ENCODE results near the gene LRRC4C. TPM values are rescaled to one million over a fixed set of nuclear protein-coding genes. Genes with fewer than 3 reads are reported as not detected.

The LRRC4C gene
- total RNA-seq, 1 experiment from 2014 or later, result not detected

DNA sequence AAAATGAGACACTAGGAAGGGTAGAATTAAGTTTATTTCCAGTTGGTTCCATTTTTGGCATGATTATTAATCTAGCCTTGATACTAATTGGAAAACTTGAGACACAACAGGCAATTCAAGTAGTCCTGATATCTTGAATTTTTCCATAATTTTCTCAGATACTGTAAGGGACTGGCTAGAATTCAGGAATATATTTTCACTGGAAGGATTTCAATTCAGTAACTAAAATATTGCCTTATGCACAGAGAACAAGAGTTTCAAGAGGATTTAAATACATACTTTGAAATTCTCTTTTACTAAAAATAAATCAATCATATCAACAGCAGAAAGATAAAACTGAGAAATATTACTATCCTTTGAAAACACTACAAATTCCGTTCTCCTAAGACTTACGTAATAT is 632.9 kb downstream of the LRRC4C start:
- Mint-ChIP-seq H3K4me3 (ENCODE audit: low read depth, unreplicated experiment) (no peak overlapping the region), H3K4me1 (ENCODE audit: low read depth, unreplicated experiment) (no peaks in the 10 kb centered on the region), H3K27ac (ENCODE audit: unreplicated experiment) (no peak overlapping the region), H3K27me3 (ENCODE audit: unreplicated experiment) (no peaks in the 10 kb centered on the region), H3K9me3 (ENCODE audit: low read depth, unreplicated experiment) (peaks cover 13% of the 10 kb centered on the region), H3K36me3 (ENCODE audit: insufficient read depth, unreplicated experiment) (no peaks in the 10 kb centered on the region)
- no peak for DNase-seq
- no TSS peak for BruUV-seq (replicated peaks)
- no peak for TF ChIP-seq CTCF (IDR thresholded peaks at IDR 0.05; ENCODE audit: unreplicated experiment)
- CTCF ChIA-PET, result no interaction called here
- intact Hi-C loops (cut with micrococcal nuclease; ENCODE audit: unreplicated experiment), result no loop called here

DNA sequence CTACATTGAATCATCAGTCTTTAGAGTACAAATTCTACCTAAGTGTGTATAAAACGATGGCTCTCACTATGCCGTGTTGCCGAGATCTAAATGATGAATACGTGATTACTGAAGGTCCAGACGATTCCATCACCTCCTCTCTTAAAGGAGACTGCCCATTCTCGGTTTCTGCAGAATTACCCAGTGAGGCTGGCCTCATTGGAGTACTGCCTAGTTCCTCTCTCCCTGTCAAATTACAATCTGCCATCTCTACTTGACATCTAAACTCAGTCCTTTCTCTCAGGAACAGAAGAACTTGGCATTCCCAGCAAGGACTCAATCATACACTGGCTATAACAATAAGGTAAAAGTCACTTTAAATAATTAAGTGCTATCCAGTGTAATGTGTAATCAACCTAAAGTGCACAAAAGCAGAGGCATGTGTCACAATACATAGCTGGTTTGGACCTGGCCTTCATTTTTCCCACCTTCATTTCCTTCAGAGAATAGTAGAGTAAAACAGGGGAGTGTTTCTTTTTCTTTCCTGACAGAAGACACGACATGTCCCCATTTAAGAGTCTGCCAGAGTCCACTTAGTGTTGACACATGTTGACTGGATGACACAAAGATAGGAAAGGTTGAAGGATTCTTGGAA is 634.1 kb downstream of the LRRC4C start:
- DNase-seq, result no peak
- Mint-ChIP-seq H3K4me3 (ENCODE audit: low read depth, unreplicated experiment) (no peak overlapping the region), H3K9me3 (ENCODE audit: low read depth, unreplicated experiment) (peaks cover 13% of the 10 kb centered on the region), H3K4me1 (ENCODE audit: low read depth, unreplicated experiment) (no peaks in the 10 kb centered on the region), H3K27ac (ENCODE audit: unreplicated experiment) (no peak overlapping the region), H3K36me3 (ENCODE audit: insufficient read depth, unreplicated experiment) (no peaks in the 10 kb centered on the region), H3K27me3 (ENCODE audit: unreplicated experiment) (no peaks in the 10 kb centered on the region)
- CTCF ChIA-PET, result no interaction called here
- intact Hi-C loops (cut with micrococcal nuclease; ENCODE audit: unreplicated experiment), result no loop called here
- BruUV-seq (replicated peaks), result no TSS peak
- TF ChIP-seq CTCF (IDR thresholded peaks at IDR 0.05; ENCODE audit: unreplicated experiment), result no peak

- intact Hi-C loops (cut with micrococcal nuclease; ENCODE audit: unreplicated experiment), result no loop called here
- no TSS peak for BruUV-seq (replicated peaks)
- H3K36me3 Mint-ChIP-seq (ENCODE audit: insufficient read depth, unreplicated experiment), result no peaks in the 10 kb centered on the region
- no peak overlapping the region for H3K27ac Mint-ChIP-seq (ENCODE audit: unreplicated experiment)
- peaks cover 28% of the 10 kb centered on the region for H3K9me3 Mint-ChIP-seq (ENCODE audit: low read depth, unreplicated experiment)
- no peaks in the 10 kb centered on the region for H3K4me1 Mint-ChIP-seq (ENCODE audit: low read depth, unreplicated experiment)
- CTCF ChIA-PET, result no interaction called here
- no peaks in the 10 kb centered on the region for H3K27me3 Mint-ChIP-seq (ENCODE audit: unreplicated experiment)
- no peak overlapping the region for H3K4me3 Mint-ChIP-seq (ENCODE audit: low read depth, unreplicated experiment)
- TF ChIP-seq CTCF (IDR thresholded peaks at IDR 0.05; ENCODE audit: unreplicated experiment), result no peak
- no peak for DNase-seq
Measured at GRCh38 chr11:40819230-40819629, 640.2 kb downstream of the LRRC4C start.

GRCh38 chr11:40816976-40817375 is 642.5 kb downstream of the LRRC4C start:
- H3K27ac Mint-ChIP-seq (ENCODE audit: unreplicated experiment), result no peak overlapping the region
- CTCF ChIA-PET, result no interaction called here
- no TSS peak for BruUV-seq (replicated peaks)
- intact Hi-C loops (cut with micrococcal nuclease; ENCODE audit: unreplicated experiment), result no loop called here
- H3K4me3 Mint-ChIP-seq (ENCODE audit: low read depth, unreplicated experiment), result no peak overlapping the region
- DNase-seq, result no peak
- H3K36me3 Mint-ChIP-seq (ENCODE audit: insufficient read depth, unreplicated experiment), result no peaks in the 10 kb centered on the region
- H3K4me1 Mint-ChIP-seq (ENCODE audit: low read depth, unreplicated experiment), result no peaks in the 10 kb centered on the region
- TF ChIP-seq CTCF (IDR thresholded peaks at IDR 0.05; ENCODE audit: unreplicated experiment), result no peak
- no peaks in the 10 kb centered on the region for H3K27me3 Mint-ChIP-seq (ENCODE audit: unreplicated experiment)
- peaks cover 18% of the 10 kb centered on the region for H3K9me3 Mint-ChIP-seq (ENCODE audit: low read depth, unreplicated experiment)
